Heart left ventricle (tissue), 13 donors: ENCODE data around the gene BLCAP.

Experiments used
- CTCF ChIP-seq, 12 donors: fragments of 200-600 bp; sonication (generic) in 4 of 12; IDR thresholded peaks; one replicate each; pipeline versions ENCODE4 v1.5.0 to v1.8.0; 2018 to 2022; ENCODE audit warnings: antibody characterized with exemption in 12 of 12, mild to moderate bottlenecking in 5 of 12
- POLR2A ChIP-seq, 2 donors: fragments of 450-650 bp; IDR thresholded peaks; one replicate each; pipeline ENCODE4 v1.6.1; 2017; ENCODE audit warnings: antibody characterized with exemption in 2 of 2, mild to moderate bottlenecking in 2 of 2, moderate library complexity in 2 of 2
- donor health status: ischemic (EF 13 %, LVEDD 7.1; RV severe dilation, severe dysfunction).
- donor health status: DM: no; HTN: yes; CAD: no.
- donor health status: DM: no; HTN: no; CAD: no.
- donor health status: ischemic (EF 25% LVEDD 6.9; RV normal size, moderate dysfunction).
- donor health status: ischemic (EF 25% LVEDD 5.7; RV mildly dilated, moderate dysfunction).
- donor health status: ischemic (EF 35%, LVEDD 5.7; RV mildly dilated, moderate dysfunction).
- donor health status: nonischemic (EF 11% LVEDD 7.7; RV severe dilation, severe dysfunction).
- donor health status: DM: yes; HTN: yes; CAD: no.
- donor health status: PGD.
- donor health status: ischemic (EF 29% LVEDD 5.4; RV normal size, mild dysfunction).
- donor health status: nonischemic (EF 23%, LVEDD 6.1; RV moderate dilation, normal function).

- TF ChIP-seq CTCF (IDR thresholded peaks at IDR 0.05) (no peak), POLR2A (IDR thresholded peaks at IDR 0.05) (no peak)
Observed at GRCh38 chr20:37559312-37560027, 31.8 kb upstream of the BLCAP start.
